ENCODE results near the gene ORC2. TPM values are rescaled to one million over a fixed set of nuclear protein-coding genes. Genes with fewer than 3 reads are reported as not detected.
"Not testable (repeated sequence)": the region's sequence is repeated elsewhere in the genome, so short reads cannot be mapped to it uniquely, and the experiment has no call there.

ORC2 gene
- total RNA-seq, 1 donor from 2014 or later = 27.4 TPM

GRCh38 chr2:200993097-200993496, 29.6 kb upstream of the ORC2 start:
- ATAC-seq (no peak), DNase-seq (no peak)
- Histone ChIP-seq H3K9me3 (no peaks in the 10 kb centered on the region), H3K27me3 (no peaks in the 10 kb centered on the region), H3K4me3 (no peak overlapping the region), H3K27ac (no peak overlapping the region), H3K36me3 (peaks cover 88% of the 10 kb centered on the region), H3K4me1 (no peaks in the 10 kb centered on the region)
- no peak for TF ChIP-seq CTCF (IDR thresholded peaks at IDR 0.05)
- intact Hi-C loops (cut with DNase I) = no loop called here

GRCh38 chr2:200987137-200987536, 23.7 kb upstream of the ORC2 start:
- H3K27ac ChIP-seq = no peak overlapping the region
- no peak for DNase-seq
- intact Hi-C loops (cut with DNase I) = no loop called here
- no peaks in the 10 kb centered on the region for H3K9me3 ChIP-seq
- no peak for TF ChIP-seq CTCF (IDR thresholded peaks at IDR 0.05)
- ATAC-seq = no peak
- peaks cover 71% of the 10 kb centered on the region for H3K36me3 ChIP-seq
- H3K27me3 ChIP-seq = no peaks in the 10 kb centered on the region
- no peaks in the 10 kb centered on the region for H3K4me1 ChIP-seq
- H3K4me3 ChIP-seq = no peak overlapping the region

- Histone ChIP-seq H3K4me3 (no peak overlapping the region), H3K9me3 (no peaks in the 10 kb centered on the region), H3K27me3 (no peaks in the 10 kb centered on the region), H3K27ac (no peak overlapping the region), H3K4me1 (no peaks in the 10 kb centered on the region), H3K36me3 (peaks cover 70% of the 10 kb centered on the region)
- no peak for DNase-seq
- intact Hi-C loops (cut with DNase I) = no loop called here
- no peak for ATAC-seq
- TF ChIP-seq CTCF (IDR thresholded peaks at IDR 0.05) = no peak
Measured at GRCh38 chr2:200985799-200986198, 22.3 kb upstream of the ORC2 start.

GRCh38 chr2:200976710-200977109, 13.2 kb upstream of the ORC2 start:
- ATAC-seq = no peak
- no peaks in the 10 kb centered on the region for H3K4me1 ChIP-seq
- DNase-seq = no peak
- no peaks in the 10 kb centered on the region for H3K9me3 ChIP-seq
- H3K27ac ChIP-seq = no peak overlapping the region
- peaks cover 26% of the 10 kb centered on the region for H3K36me3 ChIP-seq
- no peaks in the 10 kb centered on the region for H3K27me3 ChIP-seq
- intact Hi-C loops (cut with DNase I) = no loop called here
- no peak for TF ChIP-seq CTCF (IDR thresholded peaks at IDR 0.05)
- H3K4me3 ChIP-seq = no peak overlapping the region

- no peak for DNase-seq
- intact Hi-C loops (cut with DNase I) = no loop called here
- ATAC-seq = no peak
- Histone ChIP-seq H3K4me1 (no peaks in the 10 kb centered on the region), H3K9me3 (no peaks in the 10 kb centered on the region), H3K4me3 (no peak overlapping the region), H3K27me3 (no peaks in the 10 kb centered on the region), H3K36me3 (peaks cover 16% of the 10 kb centered on the region), H3K27ac (no peak overlapping the region)
- TF ChIP-seq CTCF (IDR thresholded peaks at IDR 0.05) = no peak
Measured at GRCh38 chr2:200975672-200976071, 12.2 kb upstream of the ORC2 start.

- ATAC-seq; intact Hi-C loops (cut with DNase I); H3K9me3 ChIP-seq; H3K27ac ChIP-seq; DNase-seq; H3K27me3 ChIP-seq; H3K36me3 ChIP-seq; H3K4me3 ChIP-seq; H3K4me1 ChIP-seq: not testable (repeated sequence)
Measured at GRCh38 chr2:200970057-200970456, 6.6 kb upstream of the ORC2 start.
